Dermis blood vessel endothelial cell (primary cell): ENCODE measurements around the gene MXD1. TPM values are rescaled to one million over a fixed set of nuclear protein-coding genes. Genes with fewer than 3 reads are reported as not detected.
"Not testable (repeated sequence)": the region's sequence is repeated elsewhere in the genome, so short reads cannot be mapped to it uniquely, and the experiment has no call there.

Experiments used
- DNase-seq: peaks from one replicate; pipeline ENCODE4 v3.0.0; 2010
- total RNA-seq: library from RNA; depleted of rRNA; stranded (reverse); fragments of >200 nt; gene quantifications from 2 replicates; pipeline ENCODE4 v1.2.3, GENCODE V29; 2014

The MXD1 gene
- total RNA-seq, 1 donor from 2014 or later, result 4.9 TPM

DNA sequence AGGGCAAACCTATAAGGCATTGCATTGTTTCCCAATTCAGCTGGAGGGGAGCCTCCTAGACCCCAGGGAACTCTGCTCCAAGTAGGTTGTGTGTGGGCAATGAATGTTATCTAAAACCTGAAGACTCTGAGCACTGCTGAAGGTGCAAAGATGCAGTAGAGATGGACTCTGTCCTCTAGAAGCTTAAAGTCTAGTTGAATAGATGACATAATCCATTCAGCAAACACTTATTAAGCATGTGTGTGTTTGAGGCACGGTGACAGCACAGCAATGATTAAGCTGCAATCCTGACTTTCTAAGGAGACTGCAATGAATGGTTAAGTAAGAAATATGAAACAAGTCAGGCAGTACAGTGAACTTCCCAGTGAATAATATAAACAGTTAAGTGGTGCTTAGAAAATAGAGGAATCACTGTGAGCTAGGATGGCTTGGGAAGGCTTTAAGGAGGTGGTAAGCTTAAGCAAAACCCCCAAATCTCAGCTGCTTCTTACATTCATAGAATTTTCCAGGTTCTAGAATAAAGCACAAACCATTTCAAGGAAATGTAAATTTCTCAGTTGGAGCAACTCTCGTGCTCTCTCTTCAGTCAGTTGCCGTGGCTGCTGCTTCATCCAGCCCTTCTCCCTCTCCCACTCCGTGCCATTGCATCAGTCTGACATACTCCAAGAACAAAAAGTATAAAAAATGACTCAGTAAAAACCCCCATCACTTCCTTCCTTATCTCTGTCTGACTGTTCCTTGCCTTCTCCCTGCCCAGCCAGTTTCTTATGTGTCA is 19.1 kb downstream of the MXD1 start:
- DNase-seq, result peak; percentile 77

- DNase-seq, result no peak
Observed at GRCh38 chr2:69934614-69934908, 19.7 kb downstream of the MXD1 start.

GRCh38 chr2:69935011-69935410 is 20.1 kb downstream of the MXD1 start:
- DNase-seq, result no peak

DNA sequence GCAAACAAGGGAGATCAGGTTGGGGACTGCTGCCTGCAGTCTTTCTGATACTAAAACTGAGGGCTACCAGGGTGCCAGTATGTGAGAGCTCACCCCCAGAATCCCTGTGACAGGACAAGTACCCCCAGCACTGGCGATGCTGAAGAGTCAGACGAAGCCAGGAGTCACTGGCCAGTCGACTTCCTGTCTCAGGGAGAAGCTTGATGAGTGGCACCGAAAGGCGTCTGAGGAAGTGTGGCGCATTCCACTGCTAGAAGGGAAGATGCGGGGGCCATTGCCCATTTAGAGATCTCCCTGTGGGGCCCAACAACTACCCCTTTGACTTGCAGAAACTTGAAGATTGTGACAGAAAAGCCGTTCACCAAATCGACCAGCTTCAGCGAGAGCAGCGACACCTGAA is 22.0 kb downstream of the MXD1 start:
- DNase-seq, result peak; percentile 47

- DNase-seq, result no peak
Observed at GRCh38 chr2:69937968-69938367, 23.1 kb downstream of the MXD1 start.

- no peak for DNase-seq
Observed at GRCh38 chr2:69939722-69940121, 24.8 kb downstream of the MXD1 start.

DNA sequence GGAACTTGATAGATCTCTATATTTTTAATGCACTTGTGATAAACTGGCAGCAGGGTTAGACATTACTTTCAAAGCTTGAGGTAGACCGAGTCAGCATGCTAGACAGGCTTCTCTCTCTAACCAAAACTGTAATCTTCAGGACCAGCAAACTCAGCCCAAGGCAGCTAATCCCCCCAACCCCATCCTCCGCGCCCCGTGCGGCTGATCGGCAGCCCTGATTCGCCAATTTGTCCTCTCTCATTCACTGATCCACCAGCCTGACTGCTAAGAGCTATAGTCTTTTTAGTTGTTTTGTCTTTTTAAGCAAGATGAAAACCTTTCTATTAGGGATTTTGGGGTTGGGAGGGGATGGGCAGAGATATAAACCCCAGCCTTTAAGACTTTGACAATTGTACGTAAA is 25.8 kb downstream of the MXD1 start:
- DNase-seq, result no peak

DNA sequence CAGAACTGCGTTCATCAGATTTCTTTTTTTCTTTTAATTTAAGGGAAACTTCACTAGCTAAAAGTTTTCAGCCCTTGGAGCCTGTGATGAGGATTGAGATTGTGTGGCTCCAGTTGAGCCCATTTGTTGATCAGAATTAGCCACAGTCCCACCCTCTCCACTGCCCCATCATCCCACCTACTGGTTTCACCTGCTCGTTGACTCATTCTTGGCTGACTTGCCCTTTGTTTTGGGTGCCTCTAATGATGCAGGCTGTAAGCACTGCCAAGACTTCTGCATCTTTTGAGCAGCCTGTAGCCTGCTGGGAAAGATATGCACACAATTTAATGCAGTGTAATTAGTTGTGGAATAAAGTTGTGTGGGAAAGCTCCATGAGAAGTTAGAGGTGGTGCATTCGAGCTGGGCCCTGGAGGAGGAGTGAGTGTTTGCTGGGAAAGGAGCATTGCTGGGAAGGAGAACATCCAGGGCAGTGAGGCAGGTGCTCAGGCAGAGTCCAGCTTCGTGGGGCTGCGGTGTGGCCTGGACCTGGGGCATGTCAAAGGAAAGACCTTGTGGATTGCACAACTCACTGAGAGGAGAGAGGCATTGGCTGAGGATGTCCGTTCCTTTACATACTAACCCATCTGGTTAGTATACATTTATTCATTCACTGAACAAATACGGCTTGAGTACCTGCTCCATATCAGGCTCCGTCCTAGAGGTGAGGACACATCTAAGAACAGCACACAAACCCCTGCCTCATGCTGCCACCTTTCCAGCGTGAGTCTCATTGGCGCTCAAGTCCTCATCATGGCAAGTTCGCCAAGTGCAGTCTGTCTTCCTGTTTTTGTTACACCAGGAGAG is 28.3 kb downstream of the MXD1 start:
- DNase-seq, result no peak

DNA sequence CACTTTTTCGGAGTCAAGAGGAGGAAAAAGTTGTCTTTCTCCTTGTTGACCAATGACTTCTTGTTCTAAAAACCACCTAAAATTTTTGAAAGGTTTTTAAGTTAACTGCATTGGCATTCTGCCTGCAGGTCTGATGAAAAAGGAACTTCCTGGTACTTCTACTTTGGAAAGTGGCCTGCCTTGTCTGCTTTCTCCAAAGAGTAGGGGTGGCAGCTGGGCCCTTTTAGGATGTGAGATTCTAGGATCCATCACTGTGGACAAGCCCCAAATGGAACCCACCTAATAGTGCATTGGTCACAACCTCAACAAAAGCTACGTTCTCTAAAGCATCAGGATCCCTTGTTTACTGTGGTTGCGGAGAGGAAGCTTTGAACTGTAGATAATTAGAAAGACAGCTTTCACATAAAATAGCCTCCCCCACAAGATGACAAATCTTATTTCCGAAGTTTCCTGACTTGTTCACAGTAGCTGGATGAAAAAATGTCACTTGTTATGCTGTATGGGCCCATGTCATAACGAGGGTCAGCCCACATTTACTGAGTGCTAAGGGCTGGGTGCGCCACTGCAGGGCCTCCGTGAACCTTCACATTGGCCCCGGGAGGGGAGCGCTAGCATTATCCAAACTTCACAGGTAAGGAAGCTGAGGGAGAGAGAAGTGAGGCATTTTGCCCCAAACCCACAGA is 29.1 kb downstream of the MXD1 start:
- DNase-seq, result no peak

DNA sequence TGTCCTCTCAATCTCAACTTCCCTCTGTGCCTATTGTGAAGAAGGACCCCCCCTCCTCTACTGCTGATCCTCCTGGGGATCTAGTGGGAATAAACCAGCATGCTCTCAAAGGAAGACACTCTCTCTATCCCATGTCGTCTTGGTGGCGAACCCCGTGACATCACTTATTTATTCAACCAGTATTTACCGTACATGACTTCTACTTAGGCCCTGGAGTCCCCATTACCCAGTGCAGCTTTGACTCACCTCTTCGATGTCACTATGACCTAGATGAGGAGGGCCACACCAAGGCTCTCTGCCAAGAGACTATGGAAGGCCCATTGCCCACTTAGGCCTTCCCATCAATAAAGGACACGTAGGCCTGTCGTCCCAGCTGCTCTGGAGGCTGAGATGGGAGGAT is 29.8 kb downstream of the MXD1 start:
- DNase-seq, result no peak

DNA sequence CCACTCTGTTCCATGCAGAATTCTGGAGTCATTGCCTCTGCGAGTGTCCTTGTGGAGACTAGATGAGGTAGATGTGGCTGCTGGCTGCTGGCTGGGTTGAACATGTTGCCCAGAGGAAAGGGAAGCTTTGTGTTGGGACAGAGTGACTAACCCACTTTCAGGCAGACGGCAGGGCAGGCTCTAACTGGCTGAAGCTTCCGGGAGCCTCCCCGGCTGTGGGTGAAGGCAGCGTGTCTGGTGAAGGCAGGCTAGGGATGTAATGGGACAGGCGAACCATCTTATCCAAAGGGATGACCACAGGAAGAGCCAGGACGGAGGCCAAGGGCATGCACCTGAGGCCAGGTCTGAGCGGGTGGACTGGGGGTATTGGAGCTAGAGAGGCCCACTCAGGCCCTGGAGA is 30.5 kb downstream of the MXD1 start:
- DNase-seq, result peak; percentile 55

- DNase-seq, result no peak
Observed at GRCh38 chr2:69945941-69946340, 31.0 kb downstream of the MXD1 start.

DNA sequence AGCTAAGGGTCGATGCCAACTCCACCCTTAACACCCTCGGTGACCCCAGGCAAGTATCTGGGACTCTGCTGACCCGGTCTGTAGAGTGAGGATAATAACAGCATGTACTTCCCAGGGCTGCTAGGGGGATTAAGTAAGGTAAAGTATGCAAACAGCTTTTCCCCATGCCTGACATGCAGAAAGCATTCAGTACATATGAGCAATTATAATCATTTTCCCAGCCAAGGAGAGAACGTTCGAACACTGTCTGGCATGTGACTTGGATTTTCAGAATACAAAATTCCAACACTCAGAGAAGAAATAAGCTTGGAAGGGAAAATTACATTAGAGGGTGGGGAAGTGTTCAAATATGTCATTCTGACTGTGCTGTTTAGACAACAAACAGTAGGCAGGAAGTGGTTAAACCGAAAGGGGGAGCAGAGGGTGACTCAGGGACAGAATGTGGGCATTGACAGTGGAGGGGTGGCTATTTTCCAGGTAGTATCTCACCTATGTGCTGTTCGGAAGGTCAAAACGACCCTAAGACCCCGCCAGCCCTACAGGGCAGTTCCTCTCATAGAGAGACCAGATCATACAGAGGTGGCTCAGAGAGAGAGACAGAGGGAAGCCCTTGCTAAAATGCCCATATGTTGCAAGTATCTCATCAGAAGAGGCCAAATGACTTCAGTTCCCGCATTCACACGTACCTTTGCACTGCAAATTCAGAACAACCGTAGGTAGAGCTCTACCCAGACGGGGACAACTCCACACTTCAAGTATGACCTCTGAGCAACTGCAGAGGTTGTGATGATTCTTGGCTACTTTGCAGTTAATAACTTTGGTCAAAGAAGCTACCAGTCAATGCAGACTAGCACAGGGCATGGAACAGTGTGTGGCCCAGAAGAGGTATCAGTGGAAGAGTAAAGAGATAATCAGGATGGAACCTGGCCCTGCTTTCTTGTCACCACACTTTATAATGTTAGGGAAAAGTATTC is 31.7 kb downstream of the MXD1 start:
- peak; percentile 53 for DNase-seq

DNA sequence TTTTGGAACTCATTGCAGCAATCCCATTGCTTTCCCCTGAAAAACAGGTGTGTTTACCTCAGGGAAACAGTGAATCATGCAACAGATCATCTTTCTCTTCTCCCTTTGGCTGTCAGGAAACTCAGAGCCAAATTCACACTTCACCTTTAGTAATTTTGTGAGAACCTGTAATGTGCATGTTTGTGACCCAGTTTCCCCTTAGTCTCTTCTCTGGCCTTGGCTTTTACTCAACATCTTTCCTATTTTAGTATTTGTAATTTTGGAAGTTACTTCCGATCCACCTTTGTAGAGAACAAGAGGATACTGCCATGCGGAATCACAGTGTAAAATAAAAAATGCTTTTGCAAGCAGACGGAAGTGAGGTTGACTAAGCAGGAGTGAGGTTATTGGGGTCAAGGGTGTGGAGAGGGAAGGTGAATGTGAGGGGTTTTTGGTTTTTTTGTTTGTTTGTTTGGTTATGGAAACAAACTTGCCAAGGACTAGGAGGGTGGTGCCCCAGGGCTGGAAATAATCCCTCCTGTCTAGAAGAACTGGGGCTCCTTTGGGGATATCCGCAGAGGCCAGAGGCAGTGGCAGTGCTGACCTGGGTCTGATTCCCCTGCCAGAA is 32.5 kb downstream of the MXD1 start:
- DNase-seq, result no peak

DNA sequence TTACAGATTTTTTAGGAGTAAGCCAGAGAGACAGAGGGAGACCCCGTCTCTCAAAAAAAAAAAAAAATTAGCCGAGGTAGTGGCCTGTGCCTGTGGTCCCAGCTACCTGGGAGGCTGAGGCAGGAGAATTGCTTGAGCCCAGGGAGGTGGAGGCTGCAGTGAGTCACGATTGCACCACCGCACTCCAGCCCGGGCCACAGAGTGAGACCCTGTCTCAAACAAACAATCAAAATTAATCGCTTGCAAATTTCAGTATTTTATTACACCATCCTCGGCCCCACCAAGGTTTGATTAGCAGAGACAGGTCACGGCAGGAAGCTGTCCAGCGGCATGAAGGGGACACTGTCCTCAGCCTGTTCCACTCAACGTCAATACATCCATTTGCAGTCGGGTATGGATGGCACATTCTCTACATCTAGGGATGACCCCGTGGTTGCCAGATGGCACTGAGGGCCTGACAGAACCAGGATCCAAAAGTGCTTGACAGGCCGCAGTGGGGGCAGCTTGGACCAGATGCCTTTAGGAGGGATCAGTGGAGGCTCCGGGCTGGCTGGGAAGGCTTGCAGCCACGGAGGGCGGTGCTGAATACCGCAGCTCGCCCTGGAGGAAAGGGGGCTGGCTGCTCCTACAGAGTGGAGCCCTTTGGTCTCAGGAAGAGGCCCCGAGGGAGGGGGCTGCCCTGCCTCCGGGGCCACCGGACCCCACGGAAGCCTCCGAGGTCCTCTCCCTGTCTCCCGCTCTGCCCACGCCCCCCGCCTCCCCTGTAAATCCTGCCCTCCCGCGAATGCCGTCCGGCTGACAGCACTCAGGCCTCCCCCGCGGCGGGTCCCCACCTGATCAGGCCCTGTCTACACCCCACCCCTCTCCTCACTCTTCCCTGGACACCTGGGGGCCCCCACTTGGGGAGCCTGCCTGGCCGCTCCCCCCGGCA is 33.4 kb downstream of the MXD1 start:
- DNase-seq, result no peak

DNA sequence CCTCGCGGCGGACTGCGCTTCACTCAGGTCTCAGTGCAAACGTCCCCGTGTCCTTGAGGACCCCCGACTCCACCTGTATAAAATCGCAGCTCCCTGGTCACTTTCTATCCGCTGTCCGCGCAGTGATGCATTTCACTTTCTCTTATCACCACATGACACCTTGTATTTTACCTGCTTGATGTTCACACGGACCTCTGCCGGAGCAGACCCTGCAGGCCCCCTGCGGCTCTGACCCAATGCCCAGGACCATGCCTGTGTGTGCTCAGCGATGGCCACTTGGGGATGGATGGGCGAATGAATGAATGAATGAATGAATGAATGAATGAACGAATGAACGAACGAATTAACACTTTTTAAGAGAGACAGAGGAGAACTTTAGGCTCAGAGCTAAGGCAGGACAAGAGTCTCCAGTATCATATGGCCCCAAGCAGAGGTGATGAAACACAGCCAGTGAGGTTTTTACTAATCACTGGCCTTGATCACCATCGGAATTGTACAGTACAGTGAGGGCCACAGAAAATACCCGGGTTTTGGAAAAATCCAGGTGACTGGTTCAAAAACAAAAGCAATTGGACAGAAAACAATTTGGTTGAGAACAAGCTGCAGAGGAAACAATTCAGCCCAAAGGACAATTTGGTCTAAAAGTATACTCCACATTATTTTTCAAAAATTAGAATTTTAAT is 34.2 kb downstream of the MXD1 start:
- DNase-seq, result no peak

GRCh38 chr2:69950241-69950640 is 35.3 kb downstream of the MXD1 start:
- DNase-seq, result no peak

- not testable (repeated sequence) for DNase-seq
Observed at GRCh38 chr2:69950671-69951070, 35.8 kb downstream of the MXD1 start.

DNA sequence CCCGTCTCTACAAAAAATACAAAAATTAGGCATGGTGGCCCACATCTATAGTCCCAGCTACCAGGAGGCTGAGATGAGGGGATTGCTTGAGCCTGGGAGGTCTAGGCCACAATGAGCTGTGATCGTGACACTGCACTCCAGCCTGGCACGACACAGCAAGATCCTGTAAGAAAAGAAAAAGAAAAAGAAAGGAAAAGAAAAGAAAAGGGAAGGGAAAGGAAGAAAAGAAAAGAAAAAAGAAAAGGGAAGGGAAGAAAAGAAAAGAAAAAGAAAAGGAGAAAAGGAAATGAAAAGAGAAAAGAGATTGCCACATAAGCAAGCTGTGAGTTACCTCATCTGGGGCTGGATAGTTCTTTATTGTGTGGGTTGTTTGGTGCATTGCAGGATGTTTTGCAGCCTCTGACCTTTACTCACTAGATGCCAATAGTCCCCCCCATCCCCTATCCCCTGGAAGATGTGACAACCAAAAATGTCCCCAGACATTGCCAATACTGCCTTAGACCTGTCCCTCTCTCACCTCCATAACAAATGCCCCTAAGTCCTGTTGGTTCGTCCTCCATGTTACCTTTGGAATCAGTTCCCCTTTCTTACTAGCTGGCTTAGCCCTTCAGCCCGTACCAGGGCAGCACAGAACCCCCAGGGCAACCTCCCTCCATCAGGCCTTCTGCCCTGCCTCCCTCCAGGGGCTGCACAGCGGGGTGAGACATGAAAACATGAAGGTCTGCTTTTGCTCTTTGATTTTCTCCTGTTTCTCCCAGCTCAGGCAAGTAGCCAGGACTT is 37.6 kb downstream of the MXD1 start:
- no peak for DNase-seq
